ENCODE measurements around the gene TYW3. TPM values are rescaled to one million over a fixed set of nuclear protein-coding genes. Genes with fewer than 3 reads are reported as not detected.

Gene TYW3
- total RNA-seq, 1 donor from 2014 or later, result 7.6 TPM

DNA sequence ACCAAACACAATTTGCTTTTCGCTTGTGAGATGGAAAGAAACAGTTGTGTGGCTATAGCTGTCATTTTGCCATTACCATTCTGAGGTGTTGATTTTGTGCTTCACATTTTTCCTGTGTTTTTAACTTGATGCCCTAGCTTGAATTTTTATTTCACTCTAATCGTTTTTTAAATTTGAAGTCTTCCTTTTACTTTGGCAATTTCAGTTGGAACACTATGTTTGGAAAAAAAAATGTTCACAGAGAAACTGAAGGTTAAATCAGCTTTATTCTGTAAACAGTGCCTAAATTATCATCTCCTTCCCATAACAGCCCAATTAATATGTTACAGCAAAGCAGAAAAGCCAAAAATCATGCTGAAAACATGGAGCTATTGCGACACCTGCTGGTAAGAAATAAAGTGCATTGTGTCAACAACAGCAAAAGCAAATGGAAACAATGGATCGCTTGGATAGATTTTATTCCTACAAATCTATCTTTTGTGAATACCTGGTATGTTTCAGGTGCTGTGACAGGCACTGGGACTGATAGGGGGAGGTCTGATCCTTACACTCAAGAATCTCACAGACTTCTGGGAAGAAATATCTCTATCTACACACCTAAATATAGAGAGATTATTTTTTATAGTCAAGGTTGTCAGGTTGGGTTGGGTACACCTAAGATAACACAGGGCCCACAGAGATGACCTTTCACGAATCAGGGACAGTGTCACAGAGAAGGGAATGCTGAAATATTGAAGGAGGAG, 43.2 kb upstream of the TYW3 start:
- peak; percentile 31 for DNase-seq
- H3K9me3 Mint-ChIP-seq (ENCODE audit: unreplicated experiment), result peaks cover 10% of the 10 kb centered on the region
- no peaks in the 10 kb centered on the region for H3K36me3 Mint-ChIP-seq (ENCODE audit: unreplicated experiment)
- peak overlapping the region; percentile 65 for H3K27ac Mint-ChIP-seq (ENCODE audit: unreplicated experiment)
- H3K27me3 Mint-ChIP-seq (ENCODE audit: unreplicated experiment), result peaks cover 4% of the 10 kb centered on the region
- TF ChIP-seq, protein P1, sequence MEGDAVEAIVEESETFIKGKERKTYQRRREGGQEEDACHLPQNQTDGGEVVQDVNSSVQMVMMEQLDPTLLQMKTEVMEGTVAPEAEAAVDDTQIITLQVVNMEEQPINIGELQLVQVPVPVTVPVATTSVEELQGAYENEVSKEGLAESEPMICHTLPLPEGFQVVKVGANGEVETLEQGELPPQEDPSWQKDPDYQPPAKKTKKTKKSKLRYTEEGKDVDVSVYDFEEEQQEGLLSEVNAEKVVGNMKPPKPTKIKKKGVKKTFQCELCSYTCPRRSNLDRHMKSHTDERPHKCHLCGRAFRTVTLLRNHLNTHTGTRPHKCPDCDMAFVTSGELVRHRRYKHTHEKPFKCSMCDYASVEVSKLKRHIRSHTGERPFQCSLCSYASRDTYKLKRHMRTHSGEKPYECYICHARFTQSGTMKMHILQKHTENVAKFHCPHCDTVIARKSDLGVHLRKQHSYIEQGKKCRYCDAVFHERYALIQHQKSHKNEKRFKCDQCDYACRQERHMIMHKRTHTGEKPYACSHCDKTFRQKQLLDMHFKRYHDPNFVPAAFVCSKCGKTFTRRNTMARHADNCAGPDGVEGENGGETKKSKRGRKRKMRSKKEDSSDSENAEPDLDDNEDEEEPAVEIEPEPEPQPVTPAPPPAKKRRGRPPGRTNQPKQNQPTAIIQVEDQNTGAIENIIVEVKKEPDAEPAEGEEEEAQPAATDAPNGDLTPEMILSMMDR (IDR thresholded peaks at IDR 0.05; ENCODE audit: partially characterized antibody, unreplicated experiment), result peak; percentile 97
- H3K4me1 Mint-ChIP-seq (ENCODE audit: low read depth, unreplicated experiment), result peaks cover 37% of the 10 kb centered on the region
- no peak overlapping the region for H3K4me3 Mint-ChIP-seq (ENCODE audit: unreplicated experiment)

DNA sequence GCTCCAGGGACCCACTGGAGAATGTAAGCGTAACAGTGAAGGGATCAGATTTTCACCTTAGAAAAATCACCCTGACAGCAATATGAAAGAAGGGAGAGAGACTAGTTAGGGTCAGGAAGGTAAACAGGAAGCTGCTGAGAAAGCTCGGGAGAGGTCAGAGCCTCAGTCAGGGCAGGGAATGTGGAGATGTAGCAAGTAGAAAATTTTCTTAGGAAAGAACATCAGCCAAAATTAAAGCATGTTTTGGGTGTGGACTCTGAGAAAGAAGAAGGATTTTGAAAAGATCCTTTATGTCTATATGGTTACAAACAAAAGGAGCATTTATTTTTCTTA, 42.6 kb upstream of the TYW3 start:
- Mint-ChIP-seq H3K36me3 (ENCODE audit: unreplicated experiment) (no peaks in the 10 kb centered on the region), H3K27ac (ENCODE audit: unreplicated experiment) (peak overlapping the region; percentile 65), H3K9me3 (ENCODE audit: unreplicated experiment) (peaks cover 10% of the 10 kb centered on the region), H3K4me3 (ENCODE audit: unreplicated experiment) (no peak overlapping the region), H3K4me1 (ENCODE audit: low read depth, unreplicated experiment) (peaks cover 37% of the 10 kb centered on the region), H3K27me3 (ENCODE audit: unreplicated experiment) (peaks cover 6% of the 10 kb centered on the region)
- TF ChIP-seq, protein P1 (IDR thresholded peaks at IDR 0.05; ENCODE audit: partially characterized antibody, unreplicated experiment), result no peak
- no peak for DNase-seq

DNA sequence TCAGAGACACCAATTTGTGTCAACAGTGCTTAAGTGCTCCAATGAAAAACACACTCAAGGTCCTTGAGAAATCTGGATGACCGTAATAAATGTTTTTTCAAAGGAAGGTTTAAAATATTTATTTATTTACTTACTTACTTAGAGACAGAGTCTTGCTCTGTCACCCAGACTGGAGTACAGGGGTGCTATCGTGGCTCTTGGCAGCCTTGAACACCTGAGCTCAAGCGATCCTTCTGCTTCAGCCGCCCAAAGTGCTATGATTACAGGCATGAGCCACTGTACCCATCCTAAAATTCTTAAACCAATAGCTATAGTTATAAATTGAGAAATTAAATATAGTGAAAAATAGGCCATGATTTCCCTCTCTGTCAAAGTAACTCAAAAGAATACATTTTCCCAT, 42.0 kb upstream of the TYW3 start:
- no peak for DNase-seq
- peaks cover 10% of the 10 kb centered on the region for H3K9me3 Mint-ChIP-seq (ENCODE audit: unreplicated experiment)
- H3K27ac Mint-ChIP-seq (ENCODE audit: unreplicated experiment), result no peak overlapping the region
- peaks cover 8% of the 10 kb centered on the region for H3K27me3 Mint-ChIP-seq (ENCODE audit: unreplicated experiment)
- peaks cover 36% of the 10 kb centered on the region for H3K4me1 Mint-ChIP-seq (ENCODE audit: low read depth, unreplicated experiment)
- no peaks in the 10 kb centered on the region for H3K36me3 Mint-ChIP-seq (ENCODE audit: unreplicated experiment)
- H3K4me3 Mint-ChIP-seq (ENCODE audit: unreplicated experiment), result no peak overlapping the region
- TF ChIP-seq, protein P1 (IDR thresholded peaks at IDR 0.05; ENCODE audit: partially characterized antibody, unreplicated experiment), result no peak

DNA sequence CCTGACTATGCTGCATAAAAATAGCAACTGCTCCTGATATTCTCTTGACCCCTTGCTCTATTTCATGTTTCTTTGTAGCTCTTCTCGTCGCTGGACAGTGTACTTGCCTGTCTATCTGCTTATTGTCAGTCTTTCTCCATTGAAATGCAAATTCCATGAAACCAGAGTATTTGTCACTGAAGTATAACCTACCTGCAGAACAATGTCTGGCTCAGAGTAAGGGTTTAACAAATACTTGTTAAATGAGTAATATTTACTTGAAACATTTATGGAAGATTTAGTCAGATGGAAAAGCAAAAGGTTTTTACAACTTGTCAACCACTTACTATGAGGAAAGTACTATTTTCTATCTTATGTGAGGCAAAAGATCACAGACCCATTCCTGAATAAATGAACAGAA, 39.5 kb upstream of the TYW3 start:
- Mint-ChIP-seq H3K9me3 (ENCODE audit: unreplicated experiment) (no peaks in the 10 kb centered on the region), H3K36me3 (ENCODE audit: unreplicated experiment) (no peaks in the 10 kb centered on the region), H3K27ac (ENCODE audit: unreplicated experiment) (no peak overlapping the region), H3K27me3 (ENCODE audit: unreplicated experiment) (peaks cover 4% of the 10 kb centered on the region), H3K4me1 (ENCODE audit: low read depth, unreplicated experiment) (peaks cover 17% of the 10 kb centered on the region), H3K4me3 (ENCODE audit: unreplicated experiment) (no peak overlapping the region)
- DNase-seq, result no peak
- TF ChIP-seq, protein P1 (IDR thresholded peaks at IDR 0.05; ENCODE audit: partially characterized antibody, unreplicated experiment), result no peak

DNA sequence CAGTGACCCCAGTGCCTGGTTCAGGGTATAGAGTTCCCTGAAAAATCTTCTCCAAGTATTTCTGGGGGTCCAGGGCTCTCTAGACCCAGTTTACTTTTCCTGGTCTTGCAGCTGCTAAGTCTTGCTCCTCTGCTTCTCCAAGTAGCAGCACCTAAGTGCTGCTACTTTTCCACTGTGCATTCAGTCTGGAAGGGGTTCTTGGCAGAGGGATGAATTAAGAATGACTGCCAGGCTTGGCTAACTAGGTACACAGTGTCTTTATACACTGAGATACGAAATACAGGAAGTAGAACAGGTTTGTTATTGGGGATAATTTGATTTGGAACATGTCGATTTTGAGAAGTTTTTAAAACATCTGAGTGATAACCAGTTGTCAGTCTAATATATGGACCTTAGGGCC, 35.1 kb upstream of the TYW3 start:
- peaks cover under 1% of the 10 kb centered on the region for H3K4me1 Mint-ChIP-seq (ENCODE audit: low read depth, unreplicated experiment)
- H3K9me3 Mint-ChIP-seq (ENCODE audit: unreplicated experiment), result no peaks in the 10 kb centered on the region
- TF ChIP-seq, protein P1 (IDR thresholded peaks at IDR 0.05; ENCODE audit: partially characterized antibody, unreplicated experiment), result no peak
- H3K27ac Mint-ChIP-seq (ENCODE audit: unreplicated experiment), result no peak overlapping the region
- H3K36me3 Mint-ChIP-seq (ENCODE audit: unreplicated experiment), result no peaks in the 10 kb centered on the region
- peaks cover 4% of the 10 kb centered on the region for H3K27me3 Mint-ChIP-seq (ENCODE audit: unreplicated experiment)
- DNase-seq, result no peak
- no peak overlapping the region for H3K4me3 Mint-ChIP-seq (ENCODE audit: unreplicated experiment)
